ENCODE data around the gene USF2.

The USF2 gene

DNA sequence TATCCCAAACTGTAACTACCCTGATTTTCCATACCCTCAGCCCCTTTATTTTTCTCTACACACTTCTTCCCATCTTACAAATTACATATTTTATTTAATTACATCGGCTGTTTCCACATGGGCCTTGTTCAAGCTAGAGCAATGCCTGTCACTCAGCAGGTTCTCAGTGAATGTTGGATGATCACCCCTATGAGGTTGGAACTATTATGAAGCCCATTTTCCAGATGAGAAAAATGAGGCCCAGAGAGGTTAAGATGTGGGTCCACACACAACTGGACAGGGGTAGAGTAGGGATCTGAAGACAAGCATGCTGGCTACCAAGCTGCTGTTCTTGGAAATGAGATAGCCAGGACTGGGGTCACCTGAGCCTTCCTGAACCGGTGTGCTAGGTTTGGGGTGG lies 33.2 kb downstream of the USF2 start:
- DNase-seq = no peak

DNA sequence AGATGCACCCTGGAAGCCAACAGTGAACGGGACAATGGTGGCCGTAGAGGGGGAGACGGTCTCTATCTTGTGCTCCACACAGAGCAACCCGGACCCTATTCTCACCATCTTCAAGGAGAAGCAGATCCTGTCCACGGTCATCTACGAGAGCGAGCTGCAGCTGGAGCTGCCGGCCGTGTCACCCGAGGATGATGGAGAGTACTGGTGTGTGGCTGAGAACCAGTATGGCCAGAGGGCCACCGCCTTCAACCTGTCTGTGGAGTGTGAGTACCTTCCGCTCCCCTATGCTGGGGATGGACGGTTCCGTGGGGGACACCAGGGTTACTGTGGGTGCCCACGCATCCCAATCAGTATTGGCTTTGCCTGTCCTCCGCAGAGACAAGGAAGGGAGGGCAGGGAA lies 33.7 kb downstream of the USF2 start:
- DNase-seq = no peak

DNA sequence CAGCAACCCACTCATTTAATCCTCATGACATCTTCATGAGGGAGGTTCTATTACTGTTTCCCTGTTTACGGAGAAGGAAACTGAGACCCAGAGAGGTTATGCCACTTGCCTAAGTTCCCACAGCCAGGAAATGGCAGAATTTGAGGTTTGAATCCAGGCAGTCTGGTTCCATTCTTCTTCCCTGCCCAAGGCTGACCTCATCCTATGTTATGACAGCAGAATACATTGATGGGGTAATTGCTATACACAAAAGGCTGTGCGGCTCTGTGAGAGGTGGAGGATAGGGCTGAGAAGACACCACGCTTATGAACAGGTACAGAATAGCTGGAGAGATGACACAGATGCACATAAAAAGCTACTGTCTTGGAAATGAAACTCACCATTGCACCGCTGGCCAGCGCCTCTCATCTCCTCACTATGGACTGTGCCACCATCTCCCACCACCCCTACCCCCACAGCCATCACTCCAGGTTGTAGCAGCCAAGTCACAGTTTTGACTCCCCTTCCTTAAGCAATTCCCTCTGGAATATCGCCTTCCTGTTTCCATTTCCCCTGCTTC lies 34.7 kb downstream of the USF2 start:
- DNase-seq = no peak

DNA sequence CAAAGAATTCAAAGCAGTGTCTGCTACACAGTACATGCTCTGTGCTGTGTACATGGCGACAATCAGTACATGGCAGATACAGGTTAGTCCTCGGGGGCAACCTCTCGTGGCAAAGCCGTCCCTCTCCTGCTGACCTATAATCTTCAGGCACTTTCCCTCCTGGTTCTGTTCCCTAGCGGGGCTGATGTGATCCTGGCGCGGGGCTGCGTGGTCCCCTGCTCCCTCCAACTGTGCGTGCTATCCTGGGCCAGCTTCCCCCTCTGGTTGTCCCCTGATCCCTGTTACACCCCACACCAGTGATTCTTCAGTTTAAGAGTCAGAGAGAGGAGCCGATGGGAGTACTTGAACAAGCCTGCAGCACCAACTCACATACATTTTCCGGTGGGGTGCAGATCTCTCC lies 35.3 kb downstream of the USF2 start:
- no peak for DNase-seq

DNA sequence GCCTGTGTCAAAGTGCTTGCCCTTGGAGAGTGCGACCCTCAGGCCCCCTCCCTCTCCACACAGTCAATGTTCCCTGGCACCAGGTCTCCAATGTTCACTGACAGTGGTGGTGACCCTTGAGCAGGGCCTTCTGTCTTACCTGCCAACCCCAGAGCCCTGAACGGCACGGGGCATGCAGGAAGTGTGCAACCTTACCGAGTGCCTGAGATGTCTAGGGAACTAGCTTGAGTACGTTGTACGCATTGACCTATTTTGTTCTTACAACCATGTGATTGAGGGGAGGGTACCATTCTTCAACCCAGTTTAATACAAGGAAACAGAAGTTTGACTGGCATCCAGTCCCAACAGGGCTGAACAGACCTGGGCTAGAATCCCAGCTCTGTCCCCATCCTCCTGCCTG lies 36.4 kb downstream of the USF2 start:
- no peak for DNase-seq

DNA sequence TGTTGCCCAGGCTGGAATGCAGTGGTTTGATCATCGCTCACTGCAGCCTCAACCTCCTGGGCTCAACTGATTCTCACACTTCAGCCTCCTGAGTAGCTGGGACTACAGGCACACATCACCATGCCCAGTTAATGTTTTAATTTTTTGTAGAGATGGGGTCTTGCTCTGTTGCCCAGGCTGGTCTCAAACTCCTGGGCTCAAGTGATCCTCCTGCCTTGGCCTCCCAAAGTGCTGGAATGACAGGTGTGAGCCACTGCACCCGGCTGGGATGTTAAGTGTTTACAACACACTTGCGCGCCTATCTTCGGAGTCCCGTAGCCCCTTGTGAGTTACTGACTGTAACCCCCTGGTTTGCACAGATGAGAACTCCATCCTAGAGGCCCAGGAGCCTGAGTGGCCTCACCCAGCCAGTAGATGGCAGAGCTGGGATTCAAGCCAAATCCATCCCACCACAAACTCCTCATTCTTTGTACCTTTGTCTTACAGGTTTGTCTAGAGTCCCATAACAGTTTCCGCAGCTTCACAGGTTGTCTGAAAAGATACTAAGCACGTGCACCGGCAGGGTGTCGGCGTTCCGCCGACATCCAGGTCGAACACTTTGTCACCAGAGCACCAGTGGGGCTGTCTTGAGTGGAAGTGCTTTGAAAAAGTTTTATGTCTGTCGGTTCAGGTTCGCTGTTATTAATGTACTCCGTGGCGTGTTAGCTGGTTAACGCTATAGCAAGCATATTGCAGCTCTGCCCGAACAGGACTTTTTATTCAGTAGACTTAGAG lies 37.9 kb downstream of the USF2 start:
- DNase-seq = no peak

DNA sequence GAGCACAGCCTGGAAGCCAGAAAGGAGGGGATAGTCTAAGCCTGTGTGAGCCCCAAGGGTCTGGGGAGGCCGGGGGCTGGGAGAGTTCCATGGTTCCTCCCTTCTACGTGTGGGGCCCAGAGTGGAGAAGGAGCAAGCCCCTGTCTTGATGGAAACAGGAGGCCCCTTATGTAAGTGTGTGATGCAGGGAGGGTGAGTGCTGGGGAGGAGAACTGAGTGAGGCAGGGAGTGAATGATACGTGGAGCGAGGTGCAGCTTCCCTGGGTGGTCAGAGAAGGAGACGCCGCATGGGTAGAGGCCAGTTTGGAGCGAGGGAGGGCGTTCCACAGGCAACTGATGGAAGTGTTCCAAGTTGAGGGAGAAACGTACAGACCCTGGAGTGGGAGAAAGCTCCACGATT lies 39.2 kb downstream of the USF2 start:
- no peak for DNase-seq

DNA sequence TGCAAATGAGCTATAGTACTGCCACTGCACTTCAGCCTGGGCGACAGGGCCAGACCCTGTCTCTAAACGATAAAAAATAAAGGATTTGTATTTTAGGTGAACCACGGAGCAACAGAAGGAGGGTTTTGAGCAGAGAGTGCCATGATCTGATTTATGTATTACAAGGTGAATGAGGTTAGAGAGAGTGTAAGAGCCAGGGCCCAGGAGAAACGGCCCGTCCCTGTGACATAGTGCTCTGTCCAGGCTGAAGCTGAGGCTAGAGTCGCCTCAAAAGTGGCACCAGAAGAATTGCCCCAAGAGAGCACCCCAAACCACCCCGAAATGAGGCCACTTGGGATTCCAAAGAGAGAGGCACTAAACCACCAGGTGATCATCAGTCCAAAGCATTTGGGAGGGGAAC lies 40.1 kb downstream of the USF2 start:
- DNase-seq = no peak

DNA sequence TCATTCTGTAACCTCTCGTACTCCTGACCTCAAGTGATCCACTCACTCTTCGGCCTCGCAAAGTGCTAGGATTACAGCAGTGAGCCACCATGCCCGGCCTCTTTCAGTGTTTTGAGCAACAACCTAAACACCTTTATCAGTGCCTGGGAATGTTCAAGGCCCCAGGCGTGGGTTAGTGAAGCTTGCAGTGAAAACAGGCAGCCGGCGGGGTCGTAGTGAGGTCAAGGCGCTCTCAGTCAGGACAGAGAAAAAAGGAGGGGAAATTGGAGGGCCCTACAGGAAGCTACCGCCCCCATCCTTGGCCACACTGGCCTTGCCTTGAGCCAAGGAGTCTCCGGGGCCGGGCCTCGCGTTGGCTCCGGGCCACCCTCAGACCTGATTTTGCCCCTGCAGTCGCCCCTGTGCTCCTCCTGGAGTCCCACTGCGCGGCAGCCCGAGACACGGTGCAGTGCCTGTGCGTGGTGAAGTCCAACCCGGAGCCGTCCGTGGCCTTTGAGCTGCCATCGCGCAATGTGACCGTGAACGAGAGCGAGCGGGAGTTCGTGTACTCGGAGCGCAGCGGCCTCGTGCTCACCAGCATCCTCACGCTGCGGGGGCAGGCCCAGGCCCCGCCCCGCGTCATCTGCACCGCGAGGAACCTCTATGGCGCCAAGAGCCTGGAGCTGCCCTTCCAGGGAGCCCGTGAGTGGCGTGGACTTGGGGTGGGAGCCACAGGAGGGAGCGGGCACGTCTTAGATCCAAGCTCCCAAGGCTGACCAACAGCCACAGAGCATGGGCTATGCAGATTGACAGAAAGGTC lies 40.9 kb downstream of the USF2 start:
- DNase-seq = no peak

DNA sequence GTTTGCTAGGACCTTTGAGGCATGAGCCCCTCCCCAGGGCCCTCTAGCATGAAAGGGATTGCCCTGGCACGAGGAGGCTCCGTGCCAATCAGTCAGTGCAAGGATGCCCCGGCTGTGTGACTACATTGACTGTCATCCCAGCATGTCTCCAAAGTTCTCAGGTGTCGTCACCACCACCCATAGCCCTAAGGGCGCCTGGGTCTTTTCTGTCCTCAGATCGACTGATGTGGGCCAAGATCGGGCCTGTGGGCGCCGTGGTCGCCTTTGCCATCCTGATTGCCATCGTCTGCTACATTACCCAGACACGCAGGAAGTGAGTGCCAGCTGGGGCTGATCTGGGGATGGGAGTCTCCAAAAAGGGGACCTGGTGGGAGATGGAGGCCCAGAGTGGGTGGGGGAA lies 41.6 kb downstream of the USF2 start:
- no peak for DNase-seq

DNA sequence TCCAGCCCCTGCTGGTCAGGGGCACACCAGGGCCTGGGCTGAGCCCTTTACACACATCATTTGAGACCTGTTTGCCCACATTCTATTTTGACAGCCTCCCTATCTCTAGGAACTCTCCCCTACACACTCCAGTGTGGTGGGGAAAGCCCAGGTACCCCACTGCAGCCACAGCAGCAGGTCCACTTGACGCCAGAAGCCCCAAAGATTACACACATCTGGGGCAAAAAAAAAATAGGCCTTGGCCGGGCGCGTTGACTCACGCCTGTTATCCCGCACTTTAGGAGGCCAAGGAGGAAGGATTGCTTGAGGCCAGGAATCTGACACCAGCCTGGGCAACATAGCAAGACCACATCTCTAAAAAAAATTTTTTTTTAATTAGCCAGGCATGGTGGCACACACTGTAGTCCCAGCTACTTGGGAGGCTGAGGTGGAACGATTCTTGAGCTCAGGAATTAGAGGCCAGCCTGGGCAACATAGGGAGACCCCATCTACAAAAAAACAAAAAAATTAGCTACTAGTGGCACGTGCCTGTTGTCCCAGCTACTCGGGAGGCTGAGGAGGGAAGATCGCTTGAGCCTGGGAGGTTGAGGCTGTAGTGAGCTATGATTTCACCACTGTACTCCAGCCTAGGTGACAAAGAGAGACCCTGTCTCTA lies 42.2 kb downstream of the USF2 start:
- DNase-seq = no peak

DNA sequence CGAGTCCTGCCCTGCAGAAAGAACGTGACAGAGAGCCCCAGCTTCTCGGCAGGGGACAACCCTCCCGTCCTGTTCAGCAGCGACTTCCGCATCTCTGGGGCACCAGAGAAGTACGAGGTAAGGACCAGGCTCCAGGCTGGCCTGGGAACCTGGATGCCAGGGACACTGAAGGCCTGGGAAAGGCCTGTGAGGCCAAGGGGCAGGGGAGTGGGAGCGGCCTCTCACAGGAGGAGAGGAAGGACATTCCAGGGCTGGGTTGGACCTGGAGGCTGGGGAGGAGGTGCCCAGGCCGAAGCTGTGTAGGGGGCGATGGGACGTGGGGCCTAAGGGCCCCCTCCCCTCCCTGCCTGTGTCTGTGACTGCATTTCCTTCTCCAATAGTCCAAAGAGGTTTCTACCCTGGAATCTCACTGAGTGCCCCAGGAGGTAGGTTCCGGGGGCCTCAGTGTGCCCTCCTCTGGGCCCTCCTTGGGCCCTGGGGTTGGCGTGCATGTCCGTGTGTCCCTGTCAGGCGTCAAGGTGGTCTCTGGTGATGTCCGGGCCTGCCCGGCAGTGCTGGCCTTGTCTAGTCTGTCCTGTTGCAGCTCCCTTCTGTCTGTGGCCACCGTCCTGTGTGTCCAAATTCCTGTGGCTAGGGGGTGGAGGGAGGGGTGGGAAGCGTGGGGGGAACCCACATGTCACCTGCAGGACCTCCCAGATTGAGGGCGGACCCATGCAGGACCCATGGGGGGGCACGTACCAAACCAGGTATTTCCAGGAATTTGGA lies 43.3 kb downstream of the USF2 start:
- DNase-seq = no peak

DNA sequence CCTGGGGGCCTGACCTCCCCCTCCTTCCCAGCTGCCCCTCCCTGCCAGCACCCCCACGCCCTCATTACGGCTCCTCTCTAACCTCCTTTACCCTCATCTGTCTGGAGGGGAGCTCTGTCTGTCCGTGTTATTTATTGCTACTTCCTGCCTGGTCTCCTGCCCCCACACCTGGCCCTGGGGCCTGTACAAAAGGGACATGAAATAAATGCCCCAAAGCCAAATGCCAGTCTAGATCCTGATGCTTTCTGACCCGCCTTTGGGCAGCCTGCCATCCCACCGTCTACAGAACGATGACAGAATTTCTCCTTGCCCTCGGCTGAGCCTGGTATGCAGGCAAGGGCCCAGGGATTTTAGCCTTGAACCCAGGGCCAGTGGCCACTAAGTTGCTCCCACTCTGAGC lies 44.8 kb downstream of the USF2 start:
- DNase-seq = no peak

DNA sequence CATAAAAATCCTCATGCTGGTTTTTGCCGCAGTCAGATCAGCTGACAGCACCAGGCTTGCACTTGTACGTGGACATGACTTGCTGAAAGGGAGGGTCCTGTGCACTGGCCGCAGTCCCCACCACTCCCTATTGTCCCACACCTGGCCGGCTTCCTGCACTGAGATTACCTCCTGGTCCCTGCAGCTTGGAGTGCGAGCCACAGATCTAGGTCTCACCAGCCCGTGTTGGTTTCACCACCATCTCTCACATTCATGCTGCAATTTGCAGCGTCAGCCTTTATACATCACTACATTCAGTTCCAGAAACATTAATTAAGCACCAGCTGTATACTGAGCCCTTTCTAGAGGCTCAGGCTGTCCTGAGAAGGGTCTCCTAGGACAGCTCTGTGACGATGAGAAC lies 45.3 kb downstream of the USF2 start:
- DNase-seq = no peak

DNA sequence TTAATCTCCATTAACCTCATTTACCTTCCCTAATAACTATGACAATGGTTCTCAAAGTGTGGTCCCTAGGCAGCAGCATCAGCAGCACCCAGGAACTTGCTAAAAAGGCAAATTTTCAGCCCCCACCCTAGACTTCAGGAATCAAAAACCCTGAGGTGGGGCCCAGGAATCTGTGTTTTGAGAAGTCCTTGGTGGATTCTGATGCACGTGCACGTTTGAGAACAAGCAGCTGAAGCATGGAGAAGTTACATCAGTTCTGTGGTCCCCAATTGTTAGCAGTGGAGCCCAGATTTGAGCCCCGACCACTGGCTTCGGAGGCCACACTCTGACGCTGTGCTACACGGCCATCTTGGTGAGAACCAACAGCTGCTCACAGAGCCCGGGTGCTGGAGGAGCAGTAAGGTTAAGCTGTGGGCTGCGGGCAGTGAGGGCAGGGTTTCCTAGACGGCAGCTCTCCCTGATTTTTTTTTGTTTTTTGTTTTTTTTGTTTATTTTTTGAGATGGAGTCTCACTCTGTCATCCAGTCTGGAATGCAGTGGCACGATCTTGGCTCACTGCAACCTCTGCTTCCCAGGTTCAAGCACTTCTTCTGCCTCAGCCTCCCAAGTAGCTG lies 46.2 kb downstream of the USF2 start:
- DNase-seq = no peak

DNA sequence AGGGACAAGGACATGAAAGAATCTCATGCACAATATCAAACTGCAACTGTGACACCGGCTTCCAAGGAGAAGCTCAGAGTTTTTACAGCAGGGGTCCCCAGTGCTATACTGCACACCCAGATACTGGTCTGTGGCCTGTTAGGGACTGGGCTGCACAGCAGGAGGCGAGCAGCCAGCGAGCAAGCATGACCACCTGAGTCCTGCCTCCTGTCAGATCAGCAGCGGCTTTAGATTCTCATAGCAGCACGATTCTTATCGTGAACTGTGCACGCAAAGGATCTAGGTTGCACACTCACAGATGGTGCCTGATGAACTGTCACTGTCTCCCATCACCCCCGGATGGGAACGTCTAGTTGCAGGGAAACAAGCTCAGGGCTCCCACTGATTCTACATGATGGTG lies 47.1 kb downstream of the USF2 start:
- DNase-seq = no peak

DNA sequence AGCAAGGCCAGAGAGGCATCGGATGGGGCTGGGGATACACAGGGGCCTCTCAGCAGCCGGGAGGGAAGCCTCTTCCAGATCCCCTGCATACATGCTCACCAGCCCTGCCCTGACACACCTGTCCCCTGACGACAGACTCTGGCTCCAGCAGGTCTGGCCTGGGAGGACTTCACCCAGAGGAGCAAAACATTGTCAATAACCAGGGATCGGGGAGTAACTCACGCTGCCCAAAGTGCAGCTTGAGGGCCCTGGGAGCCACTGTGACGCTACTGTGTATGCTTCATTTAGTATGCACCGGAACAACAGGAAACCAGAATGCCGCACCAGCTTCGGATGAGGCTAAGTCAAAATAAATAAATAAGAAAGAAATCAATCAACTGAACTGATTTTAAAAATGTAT lies 47.8 kb downstream of the USF2 start:
- DNase-seq = no peak

DNA sequence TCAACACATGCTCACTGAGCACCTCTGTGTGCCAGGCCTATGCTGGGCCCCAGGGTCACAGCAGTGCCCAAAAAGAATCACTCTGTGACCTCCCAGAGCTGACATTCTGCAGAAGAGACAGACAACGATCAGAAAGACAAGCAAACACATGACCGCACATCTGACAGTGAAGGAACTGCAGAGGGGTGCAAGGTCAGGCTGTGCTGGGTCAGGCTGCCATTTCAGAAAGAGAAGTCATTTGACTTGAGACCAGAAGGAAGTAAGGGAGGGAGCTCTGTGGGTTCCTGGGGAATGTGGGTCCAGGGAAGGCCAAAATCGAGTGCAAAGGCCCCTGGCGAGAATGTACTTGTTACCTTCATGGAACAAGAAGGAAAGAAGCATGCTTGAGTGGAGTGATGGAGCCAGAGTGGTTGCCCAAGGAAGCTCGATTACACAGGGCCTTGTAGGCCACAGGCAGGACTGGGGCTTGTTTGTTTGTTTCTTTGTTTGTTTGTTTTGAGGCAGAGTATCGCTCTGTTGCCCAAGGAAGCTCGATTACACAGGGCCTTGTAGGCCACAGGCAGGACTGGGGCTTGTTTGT lies 48.8 kb downstream of the USF2 start:
- no peak for DNase-seq

DNA sequence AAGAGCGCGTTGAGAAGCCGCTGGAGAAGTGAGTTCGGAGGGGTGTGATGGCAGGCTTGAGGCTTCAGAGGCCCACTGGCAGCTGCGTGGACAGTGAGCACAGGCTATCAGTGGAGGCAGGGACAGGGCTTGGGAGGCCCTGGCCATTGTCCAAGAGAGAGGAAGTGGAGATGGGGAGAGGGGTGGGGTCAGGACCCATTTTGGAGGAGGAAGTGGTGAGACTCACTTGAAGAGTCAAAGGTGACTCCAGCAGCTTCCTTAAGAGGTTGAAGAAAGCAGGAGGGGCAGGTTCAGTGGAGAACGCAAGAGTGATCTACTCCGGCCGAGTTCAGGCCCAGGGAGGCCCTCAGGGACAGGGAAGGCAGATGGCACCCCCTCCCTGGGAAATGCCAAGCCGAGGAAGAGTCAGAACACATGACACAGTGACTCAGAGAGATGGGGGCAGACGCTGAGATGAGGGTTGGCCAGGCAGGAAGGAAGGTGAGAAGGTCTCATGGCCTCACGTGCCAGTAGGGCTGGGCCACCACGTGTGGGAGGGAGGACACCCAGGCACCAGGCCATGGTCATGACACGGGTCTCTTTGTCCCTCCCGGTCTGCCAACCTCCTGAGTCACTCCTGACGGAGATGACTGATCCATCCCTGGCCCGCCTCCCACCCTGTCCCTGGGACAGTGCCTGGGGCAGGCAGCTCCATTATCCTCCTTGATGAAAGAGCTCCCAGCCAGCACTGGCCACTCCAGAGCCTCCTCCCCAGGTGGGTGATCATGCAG lies 50.1 kb downstream of the USF2 start:
- peak in 1 of 2 donors; percentile 69 for DNase-seq

DNA sequence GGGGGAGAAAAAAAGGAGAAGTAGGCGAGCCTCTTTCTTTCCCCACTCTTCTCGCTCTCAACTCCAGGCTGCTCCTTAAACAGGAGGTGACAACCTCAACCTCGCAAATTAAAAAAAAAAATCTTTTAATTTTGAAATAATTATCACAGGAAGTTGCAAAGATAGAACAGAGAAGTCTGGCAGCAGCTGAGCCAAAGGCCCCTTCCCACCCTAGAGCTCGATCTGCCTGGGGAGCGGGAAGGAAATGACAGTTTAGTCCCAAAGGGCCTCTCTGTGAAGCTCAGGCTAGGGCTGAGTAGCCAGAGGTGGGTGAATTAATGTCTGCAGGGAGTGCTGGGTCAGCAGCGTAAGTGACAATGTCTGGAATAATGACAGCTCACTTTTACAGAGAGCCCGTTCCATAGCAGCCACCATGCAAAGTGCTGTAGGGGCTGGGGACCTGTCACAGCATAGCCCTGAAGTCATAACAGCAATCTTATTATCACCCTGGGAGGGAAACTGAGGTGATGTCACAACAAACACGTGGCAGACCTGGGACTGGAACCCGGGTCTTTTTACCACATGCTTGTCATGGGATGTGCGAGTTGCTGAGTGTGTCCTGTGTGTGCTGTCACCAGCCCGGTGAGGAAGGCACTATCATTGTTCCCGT lies 51.4 kb downstream of the USF2 start:
- DNase-seq = no peak

DNA sequence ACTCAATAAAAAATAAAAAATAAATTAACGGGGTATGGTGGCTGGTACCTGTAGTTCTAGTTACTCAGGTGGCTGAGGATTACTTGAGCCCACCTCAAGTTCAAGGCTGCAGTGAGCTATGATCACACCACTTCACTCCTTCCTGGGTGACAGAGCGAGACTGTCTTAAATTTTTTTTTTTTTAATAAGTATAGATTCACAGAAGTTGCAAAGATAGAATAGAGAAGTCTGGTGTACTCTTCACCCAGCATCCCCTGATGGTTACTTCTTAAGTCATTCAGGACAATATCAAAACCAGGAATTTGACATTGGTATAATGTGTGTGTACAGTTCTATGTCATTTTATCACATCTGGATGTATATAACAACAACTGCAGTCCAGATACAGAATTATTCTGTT lies 52.5 kb downstream of the USF2 start:
- no peak for DNase-seq

Data from hippocampal formation (tissue), 2 donors.